ENCODE results near the gene SLC2A6.

Gene SLC2A6

GRCh38 chr9:133437753-133438531 lies 41.0 kb downstream of the SLC2A6 start:
- DNase-seq (ENCODE audit: low read depth in 2 of 2) = no peak

GRCh38 chr9:133436681-133437080 lies 42.2 kb downstream of the SLC2A6 start:
- DNase-seq (ENCODE audit: low read depth in 2 of 2) = no peak

- no peak for DNase-seq (ENCODE audit: low read depth in 2 of 2)
Observed at GRCh38 chr9:133433351-133433843, 45.5 kb downstream of the SLC2A6 start.

GRCh38 chr9:133430244-133430643 lies 48.7 kb downstream of the SLC2A6 start:
- no peak for DNase-seq (ENCODE audit: low read depth in 2 of 2)

- DNase-seq (ENCODE audit: low read depth in 2 of 2) = no peak
Observed at GRCh38 chr9:133429641-133430161, 49.2 kb downstream of the SLC2A6 start.

GRCh38 chr9:133429214-133429613 lies 49.7 kb downstream of the SLC2A6 start:
- no peak for DNase-seq (ENCODE audit: low read depth in 2 of 2)

GRCh38 chr9:133428617-133429101 lies 50.2 kb downstream of the SLC2A6 start:
- DNase-seq (ENCODE audit: low read depth in 2 of 2) = no peak

GRCh38 chr9:133427658-133428348 lies 51.1 kb downstream of the SLC2A6 start:
- DNase-seq (ENCODE audit: low read depth in 2 of 2) = no peak

- no peak for DNase-seq (ENCODE audit: low read depth in 2 of 2)
Observed at GRCh38 chr9:133426011-133426410, 52.9 kb downstream of the SLC2A6 start.

- DNase-seq (ENCODE audit: low read depth in 2 of 2) = no peak
Observed at GRCh38 chr9:133425049-133425632, 53.8 kb downstream of the SLC2A6 start.

GRCh38 chr9:133424187-133424586 lies 54.7 kb downstream of the SLC2A6 start:
- no peak for DNase-seq (ENCODE audit: low read depth in 2 of 2)

- no peak for DNase-seq (ENCODE audit: low read depth in 2 of 2)
Observed at GRCh38 chr9:133423216-133423615, 55.7 kb downstream of the SLC2A6 start.

- DNase-seq (ENCODE audit: low read depth in 2 of 2) = peak; percentile 14 to 38
Observed at GRCh38 chr9:133421615-133422542, 57.0 kb downstream of the SLC2A6 start, which contains the start of gene ADAMTS13. ADAMTS13 (plus strand) TSS chr9:133422367; CDS start chr9:133422444, 77 bp downstream.
